Neuronal stem cell (in vitro differentiated cells): Measurements from ENCODE around the gene EYS.

Source experiments
- DNase-seq: peaks from one replicate; pipeline ENCODE4 v3.0.0-alpha.2; 2013; ENCODE audit warnings: low spot score
- H2AFZ ChIP-seq: one replicate; pipeline ENCODE4 v1.6.1; 2013; ENCODE audit warnings: mild to moderate bottlenecking, low read length, inconsistent platforms
- H2AK5ac ChIP-seq: 2 replicates; pipeline ENCODE4 v1.6.1; 2013; ENCODE audit warnings: low read depth, mild to moderate bottlenecking, inconsistent platforms, low read length, moderate library complexity, mixed read lengths
- H2BK120ac ChIP-seq: 2 replicates; pipeline ENCODE4 v1.6.1; 2013; ENCODE audit warnings: low read depth, mild to moderate bottlenecking, inconsistent platforms, low read length, moderate library complexity, mixed read lengths
- H2BK12ac ChIP-seq: one replicate; pipeline ENCODE4 v1.6.1; 2013; ENCODE audit warnings: low read length, inconsistent platforms
- H2BK15ac ChIP-seq: 2 replicates; pipeline ENCODE4 v1.6.1; 2013; ENCODE audit warnings: mild to moderate bottlenecking, low read length, inconsistent platforms, mixed read lengths
- H2BK5ac ChIP-seq: one replicate; pipeline ENCODE4 v1.6.1; 2013; ENCODE audit warnings: inconsistent platforms, mild to moderate bottlenecking, low read length, moderate library complexity
- H3K14ac ChIP-seq: one replicate; pipeline ENCODE4 v1.6.1; 2013; ENCODE audit warnings: low read length, inconsistent platforms
- H3K18ac ChIP-seq: 2 replicates; pipeline ENCODE4 v1.6.1; 2013; ENCODE audit warnings: low read length, inconsistent platforms
- H3K23ac ChIP-seq: 2 replicates; pipeline ENCODE4 v1.6.1; 2013; ENCODE audit warnings: low read depth, mild to moderate bottlenecking, mixed read lengths, low read length, inconsistent platforms; ENCODE audit not compliant: poor library complexity
- H3K27ac ChIP-seq: replicated peaks from 3 replicates; pipeline ENCODE4 v1.5.1; 2013; ENCODE audit warnings: low read length, inconsistent platforms
- H3K27me3 ChIP-seq, 3 experiments: 2 replicates each; pipeline ENCODE4 v1.6.1; 2013; ENCODE audit warnings: low read length in 3 of 3, mild to moderate bottlenecking in 2 of 3, inconsistent platforms in 1 of 3, low read depth in 1 of 3, mixed read lengths in 1 of 3, moderate library complexity in 1 of 3; ENCODE audit not compliant: control insufficient read depth in 3 of 3, insufficient read depth in 3 of 3
- H3K36me3 ChIP-seq, 2 donors: replicated peaks in 1 of 2; 2 replicates each; pipeline ENCODE4 v1.6.1; 2013; ENCODE audit warnings: low read length in 2 of 2; ENCODE audit not compliant: control insufficient read depth in 2 of 2, insufficient read depth in 2 of 2
- H3K4ac ChIP-seq: 2 replicates; pipeline ENCODE4 v1.6.1; 2013; ENCODE audit warnings: inconsistent platforms, mild to moderate bottlenecking, low read length, moderate library complexity
- H3K4me1 ChIP-seq, 2 donors: 1 replicate in 1 of 2; 2 replicates in 1 of 2; pipeline ENCODE4 v1.6.1; 2013; ENCODE audit warnings: low read length in 2 of 2, low read depth in 1 of 2; ENCODE audit not compliant: control insufficient read depth in 2 of 2, insufficient read depth in 1 of 2
- H3K4me2 ChIP-seq: one replicate; pipeline ENCODE4 v1.6.1; 2013; ENCODE audit warnings: mild to moderate bottlenecking, low read length, inconsistent platforms; ENCODE audit not compliant: insufficient read depth, poor library complexity, severe bottlenecking
- H3K4me3 ChIP-seq, 2 donors: 2 replicates each; pipeline ENCODE4 v1.5.1; 2013; ENCODE audit warnings: low read length in 2 of 2, mild to moderate bottlenecking in 2 of 2, inconsistent platforms in 1 of 2, moderate library complexity in 1 of 2
- H3K79me1 ChIP-seq: one replicate; pipeline ENCODE4 v1.6.1; 2013; ENCODE audit warnings: low read depth, mild to moderate bottlenecking, inconsistent platforms, low read length, moderate library complexity
- H3K9ac ChIP-seq: one replicate; pipeline ENCODE4 v1.6.1; 2013; ENCODE audit warnings: mild to moderate bottlenecking, low read depth, low read length, inconsistent platforms; ENCODE audit not compliant: poor library complexity
- H3K9me3 ChIP-seq, 2 donors: replicated peaks in 1 of 2; 2 replicates each; pipeline versions ENCODE3 to v1.6.1; 2013; ENCODE audit warnings: low read length in 2 of 2, mild to moderate bottlenecking in 2 of 2, inconsistent platforms in 1 of 2, low read depth in 1 of 2, mixed read lengths in 1 of 2, moderate library complexity in 1 of 2; ENCODE audit not compliant: control insufficient read depth in 2 of 2, insufficient read depth in 1 of 2
- H4K8ac ChIP-seq: one replicate; pipeline ENCODE4 v1.6.1; 2013; ENCODE audit warnings: low read depth, mild to moderate bottlenecking, inconsistent platforms, low read length, moderate library complexity
- H4K91ac ChIP-seq: one replicate; pipeline ENCODE4 v1.6.1; 2013; ENCODE audit warnings: low read length, low read depth, mild to moderate bottlenecking, inconsistent platforms; ENCODE audit not compliant: poor library complexity
- WGBS, 2 donors: extraction: QIAGEN DNeasy Blood & Tissue Kit; methylation state at CpG; one replicate each; pipeline ENCODE4 v1.1.7; 2013; ENCODE audit warnings: missing lambda C conversion rate in 2 of 2, mixed read lengths in 1 of 2; ENCODE audit not compliant: insufficient read length in 2 of 2, insufficient replicate concordance in 1 of 2; ENCODE audit errors: extremely low coverage in 2 of 2; 5-methylcytosine and 5-hydroxymethylcytosine counted together

Gene EYS

GRCh38 chr6:64539917-64540316 lies 1167.1 kb downstream of the EYS start:
- no peak overlapping the region for H4K91ac ChIP-seq
- no peak overlapping the region for H3K27ac ChIP-seq
- no peak overlapping the region for H3K18ac ChIP-seq
- no peaks in the 10 kb centered on the region for H3K79me1 ChIP-seq
- WGBS, 2 donors: no CpG with 5 or more reads among the region's 2 CpGs
- peak overlapping the region; percentile 15 for H2AFZ ChIP-seq
- no peaks in the 10 kb centered on the region for H3K9me3 ChIP-seq
- no peak overlapping the region for H2BK120ac ChIP-seq
- no peak overlapping the region for H3K14ac ChIP-seq
- no peaks in the 10 kb centered on the region for H3K4me1 ChIP-seq
- H3K4ac ChIP-seq: no peak overlapping the region
- no peak overlapping the region for H3K4me2 ChIP-seq
- H3K23ac ChIP-seq: no peak overlapping the region
- H2BK15ac ChIP-seq: no peak overlapping the region
- H2AK5ac ChIP-seq: no peak overlapping the region
- no peak overlapping the region for H3K4me3 ChIP-seq
- H2BK12ac ChIP-seq: no peak overlapping the region
- no peak for DNase-seq
- no peak overlapping the region for H4K8ac ChIP-seq
- H3K27me3 ChIP-seq: no peaks in the 10 kb centered on the region
- no peak overlapping the region for H2BK5ac ChIP-seq
- H3K36me3 ChIP-seq: no peaks in the 10 kb centered on the region
- H3K9ac ChIP-seq: no peak overlapping the region

- H2BK12ac ChIP-seq: no peak overlapping the region
- no peak overlapping the region for H3K27ac ChIP-seq
- H3K4me1 ChIP-seq: no peaks in the 10 kb centered on the region
- no peak overlapping the region for H4K91ac ChIP-seq
- WGBS, 2 donors: no CpG with 5 or more reads among the region's 4 CpGs
- H3K23ac ChIP-seq: no peak overlapping the region
- no peak overlapping the region for H3K9ac ChIP-seq
- no peaks in the 10 kb centered on the region for H3K79me1 ChIP-seq
- DNase-seq: no peak
- no peak overlapping the region for H3K4ac ChIP-seq
- no peak overlapping the region for H2BK15ac ChIP-seq
- H3K9me3 ChIP-seq: no peaks in the 10 kb centered on the region
- H4K8ac ChIP-seq: no peak overlapping the region
- H3K4me2 ChIP-seq: no peak overlapping the region
- no peaks in the 10 kb centered on the region for H3K36me3 ChIP-seq
- no peak overlapping the region for H3K14ac ChIP-seq
- H2BK120ac ChIP-seq: no peak overlapping the region
- H2BK5ac ChIP-seq: no peak overlapping the region
- H2AFZ ChIP-seq: no peak overlapping the region
- no peak overlapping the region for H3K4me3 ChIP-seq
- no peaks in the 10 kb centered on the region for H3K27me3 ChIP-seq
- no peak overlapping the region for H3K18ac ChIP-seq
- H2AK5ac ChIP-seq: no peak overlapping the region
Observed at GRCh38 chr6:64538722-64539121, 1168.3 kb downstream of the EYS start.

GRCh38 chr6:64527899-64528298 lies 1179.1 kb downstream of the EYS start:
- Histone ChIP-seq H3K79me1 (no peaks in the 10 kb centered on the region), H2BK12ac (no peak overlapping the region), H3K23ac (no peak overlapping the region), H4K91ac (no peak overlapping the region), H3K36me3 (no peaks in the 10 kb centered on the region), H4K8ac (no peak overlapping the region), H3K4ac (no peak overlapping the region), H3K27ac (no peak overlapping the region), H3K4me3 (no peak overlapping the region), H3K14ac (no peak overlapping the region), H2BK120ac (no peak overlapping the region), H2BK15ac (no peak overlapping the region), H3K4me2 (no peak overlapping the region), H2BK5ac (no peak overlapping the region), H3K9me3 (no peaks in the 10 kb centered on the region), H3K27me3 (no peaks in the 10 kb centered on the region), H3K9ac (no peak overlapping the region), H3K18ac (no peak overlapping the region), H3K4me1 (no peaks in the 10 kb centered on the region), H2AK5ac (no peak overlapping the region), H2AFZ (no peak overlapping the region)
- WGBS, 2 donors: no CpG with 5 or more reads among the region's 2 CpGs
- no peak for DNase-seq

- Histone ChIP-seq H2AK5ac (no peak overlapping the region), H3K79me1 (no peaks in the 10 kb centered on the region), H2BK5ac (no peak overlapping the region)
Observed at GRCh38 chr6:64522859-64523258, 1184.2 kb downstream of the EYS start.

More at GRCh38 chr6:64522859-64523258, 1184.2 kb downstream of the EYS start:
- H2BK120ac ChIP-seq: no peak overlapping the region
- no peak overlapping the region for H3K14ac ChIP-seq
- no peak overlapping the region for H3K23ac ChIP-seq
- no peaks in the 10 kb centered on the region for H3K4me1 ChIP-seq
- no peak overlapping the region for H3K27ac ChIP-seq
- H3K9ac ChIP-seq: no peak overlapping the region
- no peak overlapping the region for H3K4me3 ChIP-seq
- H4K8ac ChIP-seq: no peak overlapping the region
- H3K9me3 ChIP-seq: no peaks in the 10 kb centered on the region
- no peak overlapping the region for H3K18ac ChIP-seq
- H2AFZ ChIP-seq: no peak overlapping the region
- no peak overlapping the region for H3K4me2 ChIP-seq
- no peaks in the 10 kb centered on the region for H3K27me3 ChIP-seq
- H2BK15ac ChIP-seq: no peak overlapping the region
- DNase-seq: no peak
- H4K91ac ChIP-seq: no peak overlapping the region
- no peak overlapping the region for H2BK12ac ChIP-seq
- H3K4ac ChIP-seq: no peak overlapping the region
- H3K36me3 ChIP-seq: no peaks in the 10 kb centered on the region
